GM18526 (cell line): Measurements from ENCODE around the gene CCBE1.

Source experiments
- POLR2A ChIP-seq: IDR thresholded peaks from 3 replicates; pipeline ENCODE4 v1.6.1; 2011; ENCODE audit not compliant: insufficient read length; ENCODE audit errors: extremely low read depth

The CCBE1 gene

GRCh38 chr18:59695551-59695950 lies 1.7 kb downstream of the CCBE1 start:
- no peak for TF ChIP-seq POLR2A

- TF ChIP-seq POLR2A, result no peak
Measured at GRCh38 chr18:59694824-59695223, 2.4 kb downstream of the CCBE1 start.

- no peak for TF ChIP-seq POLR2A
Measured at GRCh38 chr18:59691996-59692395, 5.2 kb downstream of the CCBE1 start.

- no peak for TF ChIP-seq POLR2A
Measured at GRCh38 chr18:59690996-59691395, 6.2 kb downstream of the CCBE1 start.

- TF ChIP-seq POLR2A, result no peak
Measured at GRCh38 chr18:59690186-59690982, 6.8 kb downstream of the CCBE1 start.

- no peak for TF ChIP-seq POLR2A
Measured at GRCh38 chr18:59689756-59690155, 7.5 kb downstream of the CCBE1 start.

- TF ChIP-seq POLR2A, result no peak
Measured at GRCh38 chr18:59686260-59686659, 11.0 kb downstream of the CCBE1 start.

GRCh38 chr18:59685501-59685900 lies 11.7 kb downstream of the CCBE1 start:
- TF ChIP-seq POLR2A, result no peak

GRCh38 chr18:59684777-59685176 lies 12.4 kb downstream of the CCBE1 start:
- TF ChIP-seq POLR2A, result no peak

- no peak for TF ChIP-seq POLR2A
Measured at GRCh38 chr18:59681521-59682004, 15.7 kb downstream of the CCBE1 start.

- no peak for TF ChIP-seq POLR2A
Measured at GRCh38 chr18:59681051-59681450, 16.2 kb downstream of the CCBE1 start.

GRCh38 chr18:59675346-59675745 lies 21.9 kb downstream of the CCBE1 start:
- no peak for TF ChIP-seq POLR2A

GRCh38 chr18:59674903-59675270 lies 22.3 kb downstream of the CCBE1 start:
- TF ChIP-seq POLR2A, result no peak

GRCh38 chr18:59674186-59674902 lies 22.9 kb downstream of the CCBE1 start:
- no peak for TF ChIP-seq POLR2A

- no peak for TF ChIP-seq POLR2A
Measured at GRCh38 chr18:59672235-59672711, 24.9 kb downstream of the CCBE1 start.

- no peak for TF ChIP-seq POLR2A
Measured at GRCh38 chr18:59671551-59671950, 25.7 kb downstream of the CCBE1 start.
